Activated gamma-delta T cell (primary cell): ENCODE results near the gene GAL3ST2.
A peak's percentile ranks its signal among the peaks of the same experiment; 100 is the strongest.
"Not testable (repeated sequence)": the region's sequence is repeated elsewhere in the genome, so short reads cannot be mapped to it uniquely, and the experiment has no call there.

Source experiments
- DNase-seq: peaks from one replicate; lab custom pipeline; 2025; lab: John Stamatoyannopoulos, UW

The GAL3ST2 gene

DNA sequence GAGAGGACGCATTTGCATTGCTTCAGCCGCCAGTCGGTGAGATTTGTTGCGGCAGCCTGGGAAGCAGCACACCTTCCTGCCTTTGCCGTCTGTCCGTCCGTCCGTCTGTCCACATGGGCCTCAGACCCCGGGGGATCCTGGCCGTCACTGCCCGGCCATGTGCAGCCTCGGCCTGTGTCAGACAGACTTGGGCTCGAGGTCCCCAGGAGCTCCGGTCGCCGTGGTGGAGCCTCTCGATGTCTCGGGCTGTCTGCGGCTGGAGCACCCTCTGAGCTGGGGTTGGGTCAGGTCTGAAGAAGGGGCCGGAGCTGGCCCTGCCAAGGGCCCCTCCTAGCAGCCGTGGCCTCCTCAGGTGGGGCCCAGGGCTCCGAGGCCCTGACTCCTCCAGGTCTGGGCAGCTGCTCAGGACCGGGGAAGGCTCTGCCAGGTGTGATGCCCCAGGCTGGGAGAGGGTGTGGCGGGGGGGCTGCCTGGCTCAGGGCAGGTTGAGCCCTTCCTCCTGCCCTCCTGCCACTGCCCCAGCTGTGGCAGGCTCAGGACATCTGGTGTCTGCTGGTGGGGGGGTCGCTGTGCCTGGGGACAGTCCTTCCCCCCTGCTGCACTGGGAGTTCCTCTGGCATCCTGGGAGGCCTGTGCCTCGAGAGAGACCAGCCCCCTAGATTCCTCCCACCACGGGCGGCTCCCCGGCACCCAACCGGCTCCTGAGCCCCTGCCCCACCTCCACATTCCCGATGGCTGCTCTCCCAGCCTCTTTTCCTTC lies 44.2 kb downstream of the GAL3ST2 start:
- no peak for DNase-seq

DNA sequence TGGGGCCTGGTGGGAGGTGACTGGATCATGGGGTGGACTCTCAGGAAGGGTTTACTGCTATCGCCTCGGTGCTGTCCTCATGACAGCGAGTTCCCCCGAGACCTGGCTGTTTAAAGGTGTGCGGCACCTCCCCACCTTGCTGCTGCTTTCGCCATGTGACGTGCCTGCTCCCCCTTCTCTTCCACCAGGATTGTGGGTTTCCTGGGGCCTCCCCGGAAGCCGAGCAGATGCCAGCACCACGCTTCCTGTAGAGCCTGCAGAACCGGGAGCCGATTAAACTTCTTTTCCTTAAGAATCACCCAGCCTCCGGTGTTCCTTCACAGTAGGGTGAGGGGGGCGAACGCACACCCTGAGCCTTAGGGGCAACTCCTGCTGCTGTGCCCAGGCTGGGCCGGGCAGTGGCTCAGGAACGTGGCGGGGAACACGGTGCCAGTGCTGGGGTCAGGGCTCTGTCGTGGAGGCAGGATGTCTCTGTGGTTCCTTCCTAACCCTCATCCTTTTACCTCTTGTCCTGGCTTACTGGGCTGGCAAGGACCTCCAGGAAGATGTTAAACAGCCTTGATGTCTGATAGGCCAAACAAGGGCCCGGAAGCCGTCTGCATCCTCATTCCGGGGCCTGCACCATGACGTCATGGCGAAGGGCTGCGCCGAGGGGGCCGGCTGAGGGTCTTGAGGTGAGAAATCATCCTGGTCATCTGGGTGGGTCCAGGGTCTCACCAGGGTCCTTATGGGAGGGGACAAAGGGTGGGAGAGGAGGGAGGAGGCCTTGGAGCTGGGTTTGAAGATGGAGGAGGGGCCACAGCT lies 45.0 kb downstream of the GAL3ST2 start:
- DNase-seq = no peak

DNA sequence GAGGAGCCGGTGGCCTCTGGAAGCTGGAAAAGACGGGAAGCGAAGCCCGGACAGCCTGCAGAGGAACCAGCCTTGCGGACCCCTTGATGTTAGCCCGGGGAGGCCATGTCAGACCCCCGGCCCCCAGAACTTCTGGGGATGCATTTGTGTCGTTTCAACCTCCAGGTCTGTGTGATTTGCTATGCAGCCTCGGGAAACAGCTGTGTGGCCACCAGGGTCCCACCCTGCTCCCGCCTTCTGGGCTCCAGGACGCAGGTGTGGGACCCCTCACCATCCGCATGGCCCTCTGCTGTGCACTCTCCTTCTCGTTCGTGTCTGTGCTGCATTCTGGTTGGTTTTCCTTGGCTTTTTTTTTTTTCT lies 45.6 kb downstream of the GAL3ST2 start:
- DNase-seq = no peak

DNA sequence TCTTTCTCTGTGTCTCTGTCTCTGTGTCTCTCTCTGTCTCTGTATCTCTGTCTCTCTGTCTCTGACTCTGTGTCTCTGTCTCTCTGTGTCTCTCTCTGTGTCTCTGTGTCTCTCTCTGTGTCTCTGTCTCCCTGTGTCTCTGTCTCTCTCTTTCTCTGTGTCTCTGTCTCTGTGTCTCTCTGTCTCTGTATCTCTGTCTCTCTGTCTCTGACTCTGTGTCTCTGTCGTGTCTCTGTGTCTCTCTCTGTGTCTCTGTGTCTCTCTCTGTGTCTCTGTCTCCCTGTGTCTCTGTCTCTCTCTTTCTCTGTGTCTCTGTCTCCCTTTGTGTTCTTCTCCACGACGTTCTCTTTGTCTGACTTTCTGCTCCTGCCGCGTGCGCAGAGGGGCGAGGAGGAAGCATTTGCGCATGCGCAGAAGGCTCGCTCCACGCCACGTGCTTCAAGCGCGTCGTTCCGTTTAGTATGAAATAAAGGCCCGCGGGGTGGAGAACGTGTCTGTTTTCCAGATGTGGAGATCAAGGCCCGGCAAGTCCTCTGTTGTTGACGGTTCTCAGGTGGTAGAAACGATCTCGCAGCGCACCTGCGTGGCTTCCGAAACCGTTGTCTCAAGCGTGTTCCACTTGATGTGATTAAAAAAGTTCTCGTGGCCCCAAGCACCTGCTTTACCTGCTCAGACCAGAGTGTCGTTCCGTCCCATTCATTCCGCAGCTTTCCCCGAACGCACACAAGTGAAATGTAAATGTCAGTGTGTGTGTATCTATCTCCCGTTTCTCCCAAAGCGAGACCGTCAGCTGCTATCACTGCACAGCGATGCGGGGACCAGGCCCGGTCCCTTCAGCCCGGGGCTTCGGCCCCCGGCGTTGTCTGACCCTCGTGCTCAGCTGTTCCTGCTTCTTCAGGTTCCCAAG lies 47.2 kb downstream of the GAL3ST2 start:
- not testable (repeated sequence) for DNase-seq

DNA sequence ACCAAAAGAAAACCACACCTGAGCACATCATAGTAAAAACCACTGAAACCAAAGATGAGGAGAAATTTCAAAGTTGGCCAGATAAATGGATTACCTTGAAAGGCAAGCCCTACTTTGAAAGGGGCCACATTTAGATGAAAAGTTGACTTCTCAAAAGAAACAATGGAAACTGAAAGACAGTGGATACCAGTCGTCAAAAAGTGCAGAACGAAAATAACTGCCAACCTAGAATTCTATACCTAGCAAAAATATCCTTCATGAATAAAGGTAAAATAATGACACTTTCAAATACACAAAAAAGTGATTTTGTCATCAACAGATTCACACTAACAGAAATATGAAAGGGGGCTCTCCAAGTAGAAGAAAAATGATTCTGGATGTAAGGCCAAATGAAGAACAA lies 50.8 kb downstream of the GAL3ST2 start:
- no peak for DNase-seq

DNA sequence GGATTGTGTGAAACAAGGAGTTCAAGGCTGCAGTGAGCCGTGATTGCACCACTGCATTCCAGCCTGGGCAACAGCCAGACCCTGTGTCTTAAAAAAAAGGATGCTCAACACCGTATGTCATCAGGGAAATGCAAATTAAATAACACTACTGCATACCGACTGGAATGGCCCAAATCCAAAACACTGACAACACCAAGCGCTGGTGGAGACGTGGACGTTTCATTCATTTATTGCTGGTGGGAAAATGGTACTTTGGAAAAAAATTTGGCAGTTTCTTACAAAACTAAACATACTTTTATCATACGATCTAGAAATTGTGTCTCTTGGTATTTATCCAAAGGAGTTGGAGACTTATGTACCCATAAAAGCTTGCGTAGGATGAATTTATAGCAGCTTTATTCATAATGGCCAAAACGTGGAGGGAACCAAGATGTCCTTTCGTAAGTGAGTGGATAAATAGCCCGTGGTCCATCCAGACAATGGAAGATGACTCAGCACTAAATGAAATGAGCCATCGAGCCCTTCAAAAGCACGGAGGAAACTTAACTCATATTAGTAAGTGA lies 56.6 kb downstream of the GAL3ST2 start:
- no peak for DNase-seq

DNA sequence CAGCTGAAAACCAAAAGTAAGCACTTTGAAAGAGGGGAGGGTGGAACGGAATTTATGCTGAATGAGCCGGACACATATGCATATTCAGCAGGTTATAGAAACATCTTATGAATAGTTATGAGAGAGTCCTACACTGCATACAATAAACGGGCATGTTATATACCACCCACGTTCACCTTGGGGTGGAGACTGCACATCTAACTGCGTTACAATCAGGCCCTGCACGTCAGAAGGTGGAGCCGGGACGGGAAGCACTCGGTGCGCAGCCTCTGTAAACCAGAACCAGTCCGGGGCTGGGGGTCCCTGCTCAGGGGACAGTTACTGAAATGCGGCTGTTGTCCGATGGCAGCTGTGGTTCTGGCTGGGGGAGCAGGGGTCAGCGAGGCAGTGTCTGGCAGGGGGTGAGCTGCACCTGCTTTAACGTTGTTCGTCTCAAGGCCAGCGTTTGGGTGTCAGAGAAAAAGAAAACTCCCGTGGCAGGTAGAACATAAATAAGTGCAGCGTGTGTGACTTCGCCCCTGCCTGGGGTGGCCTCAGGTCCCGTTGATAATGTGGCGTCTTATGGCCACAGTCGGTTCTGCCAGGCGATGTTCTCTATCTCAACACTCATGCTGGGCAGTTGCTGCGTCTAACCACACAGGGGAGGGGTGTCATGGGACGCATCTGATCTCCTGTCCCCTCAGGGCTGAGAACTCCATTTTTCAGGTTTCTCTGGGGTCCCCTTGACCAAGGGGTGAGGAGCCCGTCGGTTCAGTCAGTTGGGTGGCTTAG lies 57.3 kb downstream of the GAL3ST2 start:
- DNase-seq = not testable (repeated sequence)

DNA sequence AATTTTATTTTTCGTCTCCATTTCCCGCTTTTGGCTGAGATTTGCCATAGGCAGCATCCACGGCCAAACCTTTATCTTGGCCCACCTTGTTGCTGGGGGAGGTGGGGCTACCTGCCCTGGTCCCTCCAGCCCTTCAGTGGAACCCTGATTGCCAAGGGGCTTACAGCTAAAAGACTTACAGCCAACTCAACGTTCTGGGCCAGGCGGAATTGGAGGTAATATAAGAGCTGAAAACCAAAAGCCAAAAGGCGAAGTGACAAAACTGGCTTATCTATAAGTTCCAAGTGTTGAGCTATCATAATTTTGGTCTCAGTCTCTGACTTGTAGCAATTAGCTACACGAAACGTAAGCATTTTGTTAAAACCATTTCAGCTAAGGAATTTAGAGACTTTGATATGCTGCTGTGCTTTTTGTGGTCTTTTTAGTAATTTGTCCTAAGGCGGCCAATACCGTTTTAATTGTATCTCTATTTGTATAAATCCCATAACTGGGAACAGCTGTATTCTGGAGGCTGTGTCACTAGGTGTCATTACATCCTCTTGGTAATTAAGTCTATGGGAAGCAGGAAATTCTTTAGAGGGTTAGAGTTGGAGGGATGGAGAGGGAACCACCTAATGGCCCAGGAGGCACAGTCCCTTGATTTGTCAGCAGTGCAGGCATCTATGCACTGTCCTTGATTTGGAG lies 58.0 kb downstream of the GAL3ST2 start:
- no peak for DNase-seq

DNA sequence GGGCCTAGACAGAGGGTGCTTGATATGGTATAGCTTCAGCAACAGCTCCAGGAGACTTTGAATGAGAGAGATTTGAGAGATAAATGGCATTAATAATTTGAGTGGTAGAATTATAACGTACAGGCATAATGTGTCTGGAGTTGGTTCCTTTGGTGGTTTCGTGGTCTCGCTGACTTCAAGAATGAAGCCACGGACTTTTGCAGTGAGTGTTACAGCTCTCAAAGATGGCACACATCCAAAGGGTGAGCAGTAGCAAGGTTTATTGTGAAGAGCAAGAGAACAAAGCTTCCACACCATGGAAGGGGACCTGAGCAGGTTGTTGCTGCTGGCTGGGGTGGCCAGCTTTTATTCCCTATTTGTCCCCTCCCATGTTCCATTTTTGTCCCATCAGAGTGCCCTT lies 59.0 kb downstream of the GAL3ST2 start:
- DNase-seq = no peak

DNA sequence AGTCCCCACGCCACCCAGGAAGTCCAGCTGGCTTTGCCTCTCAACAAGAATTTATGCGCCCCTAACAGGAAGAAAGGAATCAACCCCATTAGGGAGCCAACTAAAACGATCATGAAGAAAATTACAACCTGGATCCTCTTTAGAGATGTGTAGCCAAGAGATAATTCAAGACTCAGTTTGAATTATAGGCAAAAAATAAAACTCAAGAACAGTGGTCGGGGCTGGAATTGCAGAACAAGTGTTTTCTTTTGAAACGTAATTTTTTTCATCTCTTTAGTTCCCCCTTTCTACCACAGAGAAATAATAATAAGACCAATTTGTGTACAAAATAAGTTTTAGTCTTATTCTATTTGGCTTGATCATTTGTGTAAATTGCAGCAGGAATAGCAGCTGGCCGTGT lies 59.7 kb downstream of the GAL3ST2 start:
- DNase-seq = no peak

DNA sequence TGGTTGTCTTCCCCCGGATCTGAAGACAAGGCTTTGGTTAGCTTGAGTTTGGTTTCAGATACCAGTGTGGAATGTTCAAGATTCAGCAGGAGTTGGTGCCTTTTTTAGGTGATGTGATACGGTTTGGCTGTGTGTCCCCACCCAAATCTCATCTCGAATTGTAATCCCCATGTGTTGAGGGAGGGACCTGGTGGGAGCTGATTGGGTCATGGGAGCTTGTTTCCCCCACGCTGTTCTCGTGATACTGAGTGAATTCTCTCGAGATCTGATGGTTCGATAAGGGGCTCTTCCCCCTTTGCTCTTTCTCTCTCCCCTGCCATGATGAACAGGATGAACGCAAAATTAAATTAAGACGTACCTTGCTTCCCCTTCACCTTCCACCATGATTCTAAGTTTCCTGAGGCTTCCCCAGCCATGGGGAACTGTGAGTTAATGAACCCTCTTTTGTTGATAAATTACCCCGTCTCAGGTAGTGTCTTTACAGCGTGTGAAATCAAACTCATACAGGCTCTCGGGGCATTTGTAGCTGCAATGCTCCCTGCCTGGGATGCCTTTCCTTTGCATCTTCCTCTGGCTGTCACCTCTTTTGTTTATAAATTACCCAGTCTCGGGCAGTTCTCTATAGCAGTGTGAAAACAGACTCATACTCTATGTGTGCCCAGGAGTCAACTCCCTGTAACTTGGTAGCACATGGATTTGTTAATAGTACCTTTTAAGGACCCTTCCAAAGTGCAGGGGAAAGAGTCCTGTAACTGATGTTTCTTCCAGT lies 60.8 kb downstream of the GAL3ST2 start:
- no peak for DNase-seq

DNA sequence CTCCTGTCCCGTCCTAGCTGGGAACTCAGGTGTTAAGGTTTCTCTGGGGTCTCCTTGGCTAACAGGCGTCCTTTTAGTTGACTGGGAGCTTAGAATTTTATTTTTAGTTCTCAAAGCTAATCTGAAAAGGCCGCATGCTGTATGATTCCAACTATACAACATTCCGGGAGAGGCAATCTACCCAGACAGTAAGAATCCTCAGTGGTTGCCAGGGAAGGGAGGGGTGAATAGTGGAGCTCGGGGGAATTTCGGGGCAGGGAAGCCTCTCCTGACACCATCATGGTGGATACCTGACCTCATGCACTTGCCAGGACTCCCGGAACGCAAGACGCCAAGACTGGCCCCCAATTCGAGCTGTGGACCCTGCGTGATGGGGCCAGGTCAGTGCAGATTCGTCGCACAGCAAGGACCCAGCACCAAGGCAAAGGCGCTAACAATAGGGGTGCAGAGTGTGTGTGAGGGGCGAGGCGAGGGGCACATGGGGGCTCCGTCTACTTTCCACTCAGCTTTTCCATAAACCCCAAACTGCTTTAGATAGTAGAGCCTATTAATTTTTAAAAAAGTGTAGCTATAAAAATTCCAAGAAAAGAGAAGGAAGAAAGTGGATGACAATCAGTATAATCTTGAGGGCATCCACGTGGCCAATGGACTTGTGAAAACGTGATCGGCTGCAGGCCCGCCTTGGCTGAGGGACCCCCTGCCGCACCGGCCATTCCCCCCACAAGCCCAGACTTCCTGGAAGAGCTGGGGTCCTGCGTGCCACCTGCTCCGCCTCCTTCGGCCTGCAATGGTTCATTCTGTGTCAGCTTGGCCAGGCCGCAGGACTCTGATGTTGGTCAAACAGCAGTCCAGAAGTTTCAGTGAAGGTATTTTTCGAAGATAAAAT lies 64.8 kb downstream of the GAL3ST2 start:
- no peak for DNase-seq

DNA sequence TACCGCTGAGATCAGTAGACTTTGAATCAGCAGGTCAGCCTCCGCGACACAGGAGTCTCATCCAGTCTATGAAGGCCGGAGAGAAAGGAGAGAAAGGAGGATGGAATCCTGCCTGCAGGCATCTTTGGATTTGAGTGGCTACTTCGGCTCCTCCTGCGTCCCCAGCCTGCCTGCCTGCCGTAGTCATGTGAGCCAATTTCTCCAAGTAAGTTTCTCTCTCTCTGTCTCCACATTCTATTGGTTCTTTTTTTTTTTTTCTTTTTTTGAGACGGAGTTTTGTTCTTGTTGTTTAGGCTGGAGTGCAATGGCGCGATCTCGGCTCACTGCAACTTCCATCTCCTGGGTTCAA lies 65.4 kb downstream of the GAL3ST2 start:
- no peak for DNase-seq

DNA sequence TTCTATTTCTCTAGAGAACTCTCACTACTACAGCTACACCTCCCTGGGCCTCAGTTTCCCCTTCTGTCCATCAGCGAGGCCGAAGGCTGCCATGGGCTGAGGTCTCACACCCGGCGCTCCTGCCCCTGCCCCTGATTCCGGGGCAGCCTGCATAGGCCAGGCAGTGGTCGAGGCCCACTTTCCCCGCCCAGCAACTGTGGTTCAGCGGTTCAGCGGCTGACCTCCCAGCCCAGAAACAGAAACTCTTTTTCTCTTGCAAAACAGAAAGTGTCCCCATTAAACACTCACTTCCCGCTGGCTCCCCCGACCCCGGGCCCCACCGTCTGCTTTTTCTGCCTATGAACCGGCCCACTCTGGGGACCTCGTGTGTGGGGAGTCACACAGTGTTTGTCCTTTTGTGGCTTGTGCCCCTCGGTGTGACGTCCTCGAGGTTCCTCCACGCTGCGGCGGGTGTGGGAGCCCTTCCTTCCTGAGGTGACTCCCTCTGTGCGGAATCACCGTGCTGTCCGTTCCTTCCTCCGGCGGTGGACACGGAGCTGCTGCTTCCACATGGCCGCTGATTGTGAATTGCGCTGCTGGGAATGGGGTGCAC lies 66.1 kb downstream of the GAL3ST2 start:
- DNase-seq = peak; percentile 56

DNA sequence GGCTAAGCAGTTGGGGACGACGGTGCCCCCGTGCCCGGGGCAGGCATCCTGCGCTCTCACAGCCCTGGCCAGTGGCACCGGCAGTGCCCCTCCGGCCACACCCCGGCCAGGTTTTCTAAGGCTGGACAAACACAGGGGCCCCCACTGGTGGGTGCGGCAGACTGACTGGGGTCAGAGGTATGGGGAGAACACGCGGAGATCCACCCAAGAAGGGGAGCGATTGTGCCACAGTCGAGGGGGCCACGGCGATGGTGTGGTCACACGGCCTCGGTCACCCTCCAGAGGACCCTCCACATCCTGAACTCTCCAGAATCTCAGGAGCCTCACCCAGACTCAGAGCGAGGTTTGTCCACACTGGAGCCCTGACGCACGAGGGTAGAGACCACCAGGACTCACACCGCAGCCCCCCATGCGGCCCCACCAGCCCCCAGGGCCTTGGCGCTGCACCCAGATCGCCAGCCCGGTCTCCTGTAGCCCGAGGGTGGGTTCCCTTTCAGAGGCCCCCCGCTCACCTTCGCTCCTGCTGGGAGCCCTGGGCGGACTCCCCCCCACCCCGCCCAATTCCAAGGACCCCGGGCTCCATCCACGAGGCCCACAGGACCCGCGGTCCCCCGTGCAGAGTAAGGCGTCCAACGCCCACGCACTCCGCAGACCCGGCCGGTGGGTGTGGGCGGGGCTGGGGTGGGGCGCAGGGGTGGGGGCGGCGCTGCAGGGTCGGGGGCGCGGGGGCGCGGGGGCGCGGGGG lies 66.9 kb downstream of the GAL3ST2 start:
- no peak for DNase-seq

DNA sequence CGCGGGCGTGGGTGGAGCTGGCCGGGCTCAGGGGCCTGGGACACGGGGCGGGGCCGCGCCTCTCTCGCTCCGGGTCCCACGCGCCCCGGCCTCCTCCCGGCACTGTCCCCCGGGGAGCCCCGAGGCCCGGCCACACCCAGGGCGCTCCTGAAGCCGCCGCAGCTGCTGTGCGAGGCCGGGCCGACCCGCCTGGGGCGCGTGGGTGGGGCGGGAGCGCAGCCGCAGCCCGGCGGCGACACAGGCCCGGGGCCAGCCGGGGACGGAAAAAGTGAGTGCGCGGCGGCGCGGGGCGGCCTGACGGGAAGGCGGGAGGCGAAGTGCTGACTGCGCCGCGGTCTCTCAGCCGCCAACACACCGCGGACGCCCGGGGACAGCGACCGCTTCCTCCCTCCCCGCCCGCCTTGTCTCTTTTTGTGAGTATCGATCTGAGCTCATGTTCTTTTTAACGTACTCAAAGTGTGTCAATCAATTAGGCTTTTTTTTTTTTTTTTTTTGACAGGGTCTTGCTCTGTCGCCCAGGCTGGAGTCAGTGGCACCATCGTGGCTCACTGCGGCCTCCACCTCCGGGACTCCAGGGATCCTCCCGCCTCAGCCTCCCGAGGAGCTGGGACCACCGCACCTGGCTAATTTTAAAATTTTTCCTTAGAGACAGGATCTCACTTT lies 67.6 kb downstream of the GAL3ST2 start:
- peak; percentile 80 for DNase-seq

DNA sequence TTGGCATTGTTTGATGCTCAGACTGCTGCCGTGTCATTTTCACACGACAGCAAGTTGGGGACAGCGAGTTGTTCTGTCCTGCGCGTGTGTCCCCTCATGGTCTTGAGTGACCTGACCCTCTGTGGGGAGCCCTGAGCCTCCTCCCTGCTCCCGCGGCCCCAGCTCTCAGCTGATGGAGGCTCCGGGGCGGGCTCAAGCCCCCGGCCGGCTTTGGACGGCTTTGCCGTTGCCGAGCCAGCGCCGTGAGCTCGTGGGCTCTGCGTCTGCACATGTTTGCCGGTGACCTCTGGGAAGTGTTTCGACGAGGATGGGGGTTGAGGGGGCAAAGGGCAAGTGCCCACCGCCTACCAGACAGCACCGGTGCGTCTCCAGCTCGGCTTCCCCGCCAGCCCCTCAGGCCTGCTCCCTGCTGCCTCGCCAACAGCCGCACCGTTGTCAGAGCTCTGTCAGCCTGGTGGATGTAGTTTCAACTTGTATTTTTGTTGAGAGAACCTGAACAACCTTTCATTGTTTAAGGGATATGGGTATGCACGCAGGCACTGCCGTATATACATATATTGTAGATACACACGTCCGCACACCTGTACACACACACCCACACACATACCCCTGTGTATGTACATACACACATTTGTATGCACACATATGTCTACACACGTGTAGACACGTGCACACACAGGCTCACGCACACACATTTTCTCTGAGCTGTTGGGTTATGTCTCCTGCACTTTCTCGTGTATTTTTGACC lies 68.4 kb downstream of the GAL3ST2 start:
- DNase-seq = no peak
